ENCODE measurements around the gene SYNGR2. TPM values are rescaled to one million over a fixed set of nuclear protein-coding genes. Genes with fewer than 3 reads are reported as not detected.
A peak's percentile ranks its signal among the peaks of the same experiment; 100 is the strongest.
"Not testable (repeated sequence)": the region's sequence is repeated elsewhere in the genome, so short reads cannot be mapped to it uniquely, and the experiment has no call there.

Gene SYNGR2
- polyA plus RNA-seq, 3 donors from 2014 or later: 113 to 230 (median 132) TPM

DNA sequence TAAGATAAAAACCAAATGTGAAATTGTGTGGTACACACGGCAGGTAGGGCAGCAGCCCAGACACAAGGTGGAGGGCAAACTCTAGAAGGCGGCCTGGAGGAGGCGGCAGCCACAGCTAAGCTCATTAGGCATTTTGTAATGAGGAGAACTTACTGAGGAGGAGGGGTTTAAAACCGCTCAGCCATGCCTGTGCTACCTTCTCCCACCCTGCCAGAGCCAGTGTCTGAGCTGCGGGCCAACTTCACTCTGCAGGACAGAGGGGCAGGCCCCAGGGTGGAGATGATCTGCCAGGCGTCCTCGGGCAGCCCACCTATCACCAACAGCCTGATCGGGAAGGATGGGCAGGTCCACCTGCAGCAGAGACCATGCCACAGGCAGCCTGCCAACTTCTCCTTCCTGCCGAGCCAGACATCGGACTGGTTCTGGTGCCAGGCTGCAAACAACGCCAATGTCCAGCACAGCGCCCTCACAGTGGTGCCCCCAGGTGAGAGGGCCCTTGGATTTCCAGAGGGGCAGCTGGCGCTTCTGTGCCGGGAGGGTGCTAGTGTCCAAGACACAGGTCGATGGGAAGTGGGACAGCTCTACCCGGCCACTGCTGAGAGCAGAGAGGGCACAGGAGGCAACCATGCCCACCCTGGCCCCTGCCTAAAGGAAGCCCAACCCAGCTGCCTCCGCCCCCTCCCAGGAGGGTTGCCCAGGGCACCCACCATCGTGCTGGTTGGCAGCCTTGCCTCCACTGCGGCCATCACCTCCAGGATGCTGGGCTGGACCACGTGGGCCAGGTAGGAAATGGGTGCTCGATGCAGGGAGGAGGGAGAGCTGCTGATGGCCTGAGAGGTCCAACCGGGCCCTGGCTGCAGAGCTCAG is 4.3 kb upstream of the SYNGR2 start:
- peaks cover 0 to 1% (median 0%) of the 10 kb centered on the region in 3 donors for H3K27me3 Mint-ChIP-seq (ENCODE audit: low read depth in 3 of 3)
- peaks cover 0 to 2% of the 10 kb centered on the region in 2 donors for H3K4me1 Mint-ChIP-seq
- no peak for DNase-seq
- H3K4me3 Mint-ChIP-seq: no peak overlapping the region
- H3K27ac Mint-ChIP-seq: no peak overlapping the region
- no peaks in the 10 kb centered on the region for H3K9me3 Mint-ChIP-seq
- H3K36me3 Mint-ChIP-seq: no peaks in the 10 kb centered on the region

- Mint-ChIP-seq H3K4me1 (peaks cover 7 to 8% of the 10 kb centered on the region in 2 donors), H3K9me3 (no peaks in the 10 kb centered on the region), H3K27me3 (ENCODE audit: low read depth in 3 of 3) (peaks cover 0 to 1% (median 0%) of the 10 kb centered on the region in 3 donors), H3K4me3 (no peak overlapping the region), H3K27ac (no peak overlapping the region), H3K36me3 (no peaks in the 10 kb centered on the region)
- no peak for DNase-seq
Observed at GRCh38 chr17:78164748-78165607, 3.4 kb upstream of the SYNGR2 start.

DNA sequence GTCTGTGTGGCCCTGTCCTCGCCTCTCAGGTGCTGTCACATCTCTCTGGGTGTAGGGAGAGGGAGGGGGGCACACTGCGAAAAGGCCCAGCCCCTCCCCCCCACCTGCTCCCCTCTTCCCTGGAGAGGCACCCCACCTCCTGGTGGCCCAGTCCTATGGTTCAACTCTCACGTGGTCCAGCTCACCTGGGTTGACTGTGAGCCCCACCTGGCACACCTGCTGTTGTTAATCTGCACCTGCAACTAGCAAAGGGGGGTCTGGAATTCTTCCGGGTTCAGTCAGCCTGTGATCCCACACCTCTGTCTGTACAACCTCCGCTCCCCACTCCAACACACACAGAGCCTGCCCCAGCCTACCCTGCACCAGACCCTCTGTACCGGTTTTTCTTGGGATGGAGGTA is 2.0 kb upstream of the SYNGR2 start:
- Mint-ChIP-seq H3K4me3 (no peak overlapping the region), H3K36me3 (no peaks in the 10 kb centered on the region), H3K27ac (no peak overlapping the region), H3K9me3 (no peaks in the 10 kb centered on the region), H3K27me3 (ENCODE audit: low read depth in 3 of 3) (peaks cover 0 to 1% (median 0%) of the 10 kb centered on the region in 3 donors), H3K4me1 (peaks cover 12 to 13% of the 10 kb centered on the region in 2 donors)
- DNase-seq: no peak

DNA sequence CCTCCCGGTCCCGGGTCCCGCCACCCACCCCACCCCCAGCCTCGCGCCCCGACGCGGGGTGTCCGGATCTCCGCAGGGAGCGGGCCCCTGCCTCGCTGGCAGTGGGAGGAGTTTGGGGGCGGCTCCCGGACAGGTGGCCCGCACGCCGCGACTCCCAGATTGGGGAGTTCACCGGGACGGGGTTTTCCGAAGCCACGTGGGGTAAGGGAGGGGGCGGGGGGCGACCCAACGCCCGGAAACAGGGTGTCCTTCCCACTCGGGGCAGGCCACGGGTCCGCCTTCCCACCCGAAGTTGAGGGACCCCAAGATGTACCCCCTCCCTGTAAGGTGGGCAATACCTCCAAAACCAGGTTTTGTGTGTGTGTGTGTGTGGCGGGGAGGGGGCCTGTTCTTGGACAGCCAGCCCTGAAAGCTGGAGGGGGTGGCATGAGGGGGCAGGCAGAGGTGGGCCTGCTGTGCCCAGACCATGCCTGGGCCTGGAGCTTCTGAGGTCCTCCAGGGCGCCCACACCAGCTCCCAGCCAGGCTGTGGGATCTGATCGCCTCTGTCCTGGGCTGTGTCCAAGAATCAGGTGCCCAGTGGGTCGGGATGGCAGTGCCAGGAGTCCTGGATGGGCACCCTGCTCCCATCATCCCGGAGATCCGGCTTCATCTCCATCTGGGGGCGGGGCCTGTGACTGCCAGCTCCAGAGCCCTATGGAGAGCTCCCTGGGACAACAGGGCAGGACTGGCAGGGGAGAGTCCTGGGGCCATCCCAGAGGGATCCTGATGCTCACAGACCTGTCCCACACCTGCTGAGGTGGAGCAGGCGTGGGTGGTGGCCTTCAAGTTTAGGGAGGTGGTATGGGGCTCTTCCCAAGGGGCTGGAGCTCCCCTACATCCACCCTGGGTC is 767 bp downstream of the SYNGR2 start:
- peaks cover 26 to 29% of the 10 kb centered on the region in 2 donors for H3K4me1 Mint-ChIP-seq
- peak overlapping the region in 3 of 6 donors; percentile 23 to 31 (median 28) for H3K27ac Mint-ChIP-seq
- peak in 2 of 3 donors; percentile 32 to 37 for DNase-seq
- no peaks in the 10 kb centered on the region for H3K36me3 Mint-ChIP-seq
- H3K4me3 Mint-ChIP-seq: peak overlapping the region; percentile 35 to 67 (median 53)
- H3K9me3 Mint-ChIP-seq: no peaks in the 10 kb centered on the region
- H3K27me3 Mint-ChIP-seq (ENCODE audit: low read depth in 3 of 3): no peaks in the 10 kb centered on the region

- DNase-seq: no peak
- no peaks in the 10 kb centered on the region for H3K36me3 Mint-ChIP-seq
- no peaks in the 10 kb centered on the region for H3K9me3 Mint-ChIP-seq
- peak overlapping the region; percentile 3 to 64 (median 39) for H3K27ac Mint-ChIP-seq
- peaks cover 0 to 3% (median 2%) of the 10 kb centered on the region in 3 donors for H3K27me3 Mint-ChIP-seq (ENCODE audit: low read depth in 3 of 3)
- H3K4me3 Mint-ChIP-seq: peak overlapping the region; percentile 9 to 67 (median 35)
- peaks cover 26 to 29% of the 10 kb centered on the region in 2 donors for H3K4me1 Mint-ChIP-seq
Observed at GRCh38 chr17:78170692-78171590, 2.6 kb downstream of the SYNGR2 start.

DNA sequence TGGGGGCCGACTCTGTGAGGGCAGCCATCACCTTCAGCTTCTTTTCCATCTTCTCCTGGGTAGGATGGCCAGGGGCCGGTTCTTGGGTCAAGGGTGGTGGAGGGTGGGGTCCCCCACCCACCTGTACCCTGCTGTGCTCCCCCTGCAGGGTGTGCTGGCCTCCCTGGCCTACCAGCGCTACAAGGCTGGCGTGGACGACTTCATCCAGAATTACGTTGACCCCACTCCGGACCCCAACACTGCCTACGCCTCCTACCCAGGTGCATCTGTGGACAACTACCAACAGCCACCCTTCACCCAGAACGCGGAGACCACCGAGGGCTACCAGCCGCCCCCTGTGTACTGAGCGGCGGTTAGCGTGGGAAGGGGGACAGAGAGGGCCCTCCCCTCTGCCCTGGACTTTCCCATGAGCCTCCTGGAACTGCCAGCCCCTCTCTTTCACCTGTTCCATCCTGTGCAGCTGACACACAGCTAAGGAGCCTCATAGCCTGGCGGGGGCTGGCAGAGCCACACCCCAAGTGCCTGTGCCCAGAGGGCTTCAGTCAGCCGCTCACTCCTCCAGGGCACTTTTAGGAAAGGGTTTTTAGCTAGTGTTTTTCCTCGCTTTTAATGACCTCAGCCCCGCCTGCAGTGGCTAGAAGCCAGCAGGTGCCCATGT is 3.3 kb downstream of the SYNGR2 start:
- not testable (repeated sequence) for H3K27me3 Mint-ChIP-seq (ENCODE audit: low read depth in 3 of 3); H3K9me3 Mint-ChIP-seq; H3K36me3 Mint-ChIP-seq; H3K4me3 Mint-ChIP-seq; DNase-seq
- Mint-ChIP-seq H3K4me1 (peaks cover 29% of the 10 kb centered on the region in 2 donors), H3K27ac (peak overlapping the region in 1 of 6 donors; percentile 34)

- Mint-ChIP-seq H3K4me1 (peaks cover 29 to 31% of the 10 kb centered on the region in 2 donors), H3K27me3 (ENCODE audit: low read depth in 3 of 3) (peaks cover 0 to 3% (median 2%) of the 10 kb centered on the region in 3 donors), H3K27ac (peak overlapping the region in 4 of 6 donors; percentile 50 to 75 (median 61)), H3K9me3 (no peaks in the 10 kb centered on the region), H3K4me3 (no peak overlapping the region), H3K36me3 (no peaks in the 10 kb centered on the region)
- DNase-seq: no peak
Observed at GRCh38 chr17:78172249-78173051, 4.1 kb downstream of the SYNGR2 start.

DNA sequence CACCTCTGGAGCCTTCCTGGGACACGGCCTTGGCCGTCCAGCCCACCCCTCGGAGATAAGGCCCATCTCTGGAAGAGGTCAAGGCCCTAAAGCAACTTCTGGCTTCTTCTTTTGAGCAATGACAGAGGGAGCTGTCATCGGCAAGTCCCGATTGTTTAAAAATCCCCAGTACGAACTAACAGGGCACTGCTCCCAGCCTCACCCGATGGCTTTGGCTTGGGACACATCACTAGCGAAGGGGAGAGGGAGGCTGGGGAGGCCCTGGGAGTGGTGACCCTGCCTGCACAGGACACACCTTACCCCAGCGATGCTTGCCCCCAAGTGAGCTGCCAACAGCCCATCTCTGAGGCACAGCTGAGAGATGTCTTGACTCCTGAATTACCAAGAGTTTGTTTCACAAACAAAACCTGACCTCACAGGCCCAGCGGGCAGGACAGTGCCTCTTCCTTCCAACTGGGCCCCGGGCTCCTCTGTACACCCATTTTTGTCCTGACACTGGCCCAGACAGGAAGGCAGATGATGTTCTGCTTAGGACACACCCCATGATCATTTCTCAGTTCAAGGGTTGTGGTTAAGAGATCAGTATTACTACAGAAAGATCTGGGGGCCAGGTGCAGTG is 4.8 kb downstream of the SYNGR2 start:
- Mint-ChIP-seq H3K36me3 (no peaks in the 10 kb centered on the region), H3K27ac (peak overlapping the region; percentile 18 to 75 (median 56)), H3K27me3 (ENCODE audit: low read depth in 3 of 3) (peaks cover 0 to 3% (median 2%) of the 10 kb centered on the region in 3 donors), H3K4me1 (peaks cover 29 to 31% of the 10 kb centered on the region in 2 donors), H3K4me3 (no peak overlapping the region), H3K9me3 (no peaks in the 10 kb centered on the region)
- DNase-seq: no peak

DNA sequence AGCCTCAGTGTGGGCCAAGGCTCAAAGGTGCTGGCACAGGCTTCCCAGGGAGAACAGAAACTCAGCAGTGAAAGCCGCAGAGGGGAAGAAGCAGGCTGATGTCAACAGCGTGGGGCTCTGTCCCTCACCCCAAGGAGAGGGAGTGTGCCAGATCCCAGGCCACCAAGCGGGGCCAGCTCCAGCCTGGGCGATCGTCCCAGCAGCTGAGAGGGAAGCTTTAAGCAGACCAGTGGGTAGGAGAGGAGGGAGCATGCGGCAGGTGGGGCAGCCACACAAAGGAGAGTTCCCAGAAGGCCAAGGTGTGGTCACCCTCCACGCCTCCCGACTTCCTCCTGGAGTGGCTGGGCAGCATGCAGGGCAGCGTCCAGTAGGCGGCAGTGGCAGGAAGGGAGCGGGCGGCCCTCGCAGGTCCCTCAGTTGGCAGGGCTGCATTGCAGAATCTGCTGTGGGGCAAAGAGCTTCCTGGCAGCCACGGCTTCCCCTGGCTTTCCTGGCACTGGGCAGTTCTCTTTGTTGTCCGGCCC is 6.0 kb downstream of the SYNGR2 start:
- H3K4me3 Mint-ChIP-seq: no peak overlapping the region
- H3K9me3 Mint-ChIP-seq: no peaks in the 10 kb centered on the region
- peak overlapping the region in 1 of 6 donors; percentile 75 for H3K27ac Mint-ChIP-seq
- H3K36me3 Mint-ChIP-seq: no peaks in the 10 kb centered on the region
- peaks cover 0 to 3% (median 2%) of the 10 kb centered on the region in 3 donors for H3K27me3 Mint-ChIP-seq (ENCODE audit: low read depth in 3 of 3)
- peaks cover 36 to 38% of the 10 kb centered on the region in 2 donors for H3K4me1 Mint-ChIP-seq
- no peak for DNase-seq

DNA sequence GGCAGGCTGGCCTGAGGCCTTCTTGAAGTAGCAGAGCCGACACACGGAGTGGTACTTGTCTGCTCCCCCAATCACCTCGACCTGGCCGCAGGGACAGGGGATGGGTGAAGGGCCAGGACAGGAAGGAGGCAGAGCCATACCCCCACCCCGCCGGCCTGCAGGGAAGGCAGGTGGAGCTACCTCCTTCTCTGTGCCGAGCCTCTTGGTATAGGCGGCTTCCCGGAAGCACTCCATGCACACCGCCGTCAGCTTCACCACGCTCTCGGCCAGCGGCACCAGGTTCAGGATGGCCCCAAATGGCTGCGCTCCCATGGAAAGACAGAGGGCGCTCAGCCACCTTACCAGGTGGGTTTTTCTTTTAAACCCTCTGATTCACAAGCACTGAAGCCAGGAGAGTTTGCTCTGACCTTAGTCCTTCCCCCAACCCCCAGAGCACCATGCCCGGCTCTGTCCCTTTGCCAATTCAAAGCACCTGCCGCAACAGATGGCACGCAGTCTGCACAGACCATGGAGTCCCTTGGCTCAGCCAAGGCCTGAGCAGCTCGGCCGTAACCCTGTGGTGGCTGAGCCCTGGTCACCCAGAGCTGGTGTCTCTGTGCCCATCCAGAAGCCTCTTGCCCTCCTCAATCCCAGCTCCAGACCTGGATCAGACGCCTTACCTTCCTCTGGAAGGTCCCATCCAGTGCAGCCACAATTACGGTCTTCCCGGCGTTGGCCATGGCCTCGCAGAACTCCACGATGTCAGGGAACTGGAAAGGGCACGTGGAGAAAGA is 6.7 kb downstream of the SYNGR2 start:
- Mint-ChIP-seq H3K4me3 (no peak overlapping the region), H3K36me3 (no peaks in the 10 kb centered on the region), H3K27me3 (ENCODE audit: low read depth in 3 of 3) (peaks cover 0 to 3% (median 2%) of the 10 kb centered on the region in 3 donors), H3K27ac (no peak overlapping the region), H3K9me3 (no peaks in the 10 kb centered on the region), H3K4me1 (peaks cover 36% of the 10 kb centered on the region in 2 donors)
- no peak for DNase-seq
